BJ (cell line): ENCODE results near the gene CADM2. TPM values are rescaled to one million over a fixed set of nuclear protein-coding genes. Genes with fewer than 3 reads are reported as not detected.

ENCODE experiments used
- CTCF ChIA-PET: fragments of 350-600 bp; formaldehyde crosslinking; extraction: SDS; loops from one replicate; lab custom pipeline; 2021; ENCODE audit warnings: antibody characterized with exemption, inconsistent platforms; lab: Yijun Ruan, JAX
- POLR2A ChIA-PET: fragments of 300-600 bp; sonication (Branson Sonifier 250); formaldehyde crosslinking; extraction: SDS; loops from one replicate; lab custom pipeline; 2021; ENCODE audit warnings: antibody characterized with exemption; lab: Charles Lee
- DNase-seq: peaks from one replicate; pipeline ENCODE4 v3.0.0-alpha.2; 2011; ENCODE audit warnings: low read depth
- H3K27me3 ChIP-seq: 2 replicates; pipeline ENCODE4 v1.6.0; 2011; ENCODE audit warnings: low read length; ENCODE audit not compliant: control insufficient read depth, insufficient read depth
- H3K36me3 ChIP-seq: 2 replicates; pipeline ENCODE4 v1.5.1; 2011; ENCODE audit warnings: low read length; ENCODE audit not compliant: control insufficient read depth, insufficient read depth
- H3K4me3 ChIP-seq: 2 replicates; pipeline ENCODE4 v1.5.1; 2011; ENCODE audit warnings: low read depth, mild to moderate bottlenecking, control low read depth, low read length
- polyA plus RNA-seq: library from polyadenylated mRNA; depleted of rRNA; stranded (reverse); fragments of >200 nt; gene quantifications from 2 replicates; pipeline ENCODE4 v1.2.3, GENCODE V29; 2011
- small RNA-seq: library from RNA; depleted of rRNA; stranded (forward); fragments of <200 nt; gene quantifications from one replicate; pipeline ENCODE3, GENCODE V24; 2012; ENCODE audit warnings: low replicate concordance, low read depth; ENCODE audit not compliant: insufficient read length
- TF ChIP-seq, protein P1 (sequence below): IDR thresholded peaks from 2 replicates; pipeline ENCODE4 v1.5.1; 2011; ENCODE audit warnings: low read depth, mild to moderate bottlenecking, control low read depth, inconsistent platforms, low read length, moderate library complexity; ENCODE audit not compliant: insufficient read depth

The CADM2 gene
- polyA plus RNA-seq, 1 experiment: not detected

DNA sequence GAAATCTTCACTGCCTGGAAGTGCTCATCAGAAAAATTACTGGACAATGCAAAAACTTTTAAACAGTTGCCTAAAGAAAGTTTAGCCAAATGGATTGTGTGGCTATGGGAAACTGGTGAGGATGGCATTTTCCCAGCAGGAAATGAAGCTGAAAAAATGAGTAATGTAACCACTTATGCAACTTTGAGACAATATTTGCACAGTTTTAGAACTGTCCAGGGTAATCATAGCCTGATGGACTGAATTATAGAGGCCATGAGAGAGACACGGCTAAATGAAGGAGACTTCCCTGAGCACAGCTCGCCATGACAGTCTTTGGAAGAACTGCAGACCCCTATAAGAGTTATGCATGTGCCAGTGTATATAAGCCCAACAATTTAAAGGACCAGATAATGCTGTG, 1150.6 kb downstream of the CADM2 start:
- CTCF ChIA-PET: no interaction called here
- no peak overlapping the region for H3K4me3 ChIP-seq
- POLR2A ChIA-PET: no interaction called here

More for the DNA sequence above, 1150.6 kb downstream of the CADM2 start:
- Histone ChIP-seq H3K27me3 (no peaks in the 10 kb centered on the region), H3K36me3 (no peaks in the 10 kb centered on the region)
- DNase-seq: no peak
- TF ChIP-seq, protein P1, sequence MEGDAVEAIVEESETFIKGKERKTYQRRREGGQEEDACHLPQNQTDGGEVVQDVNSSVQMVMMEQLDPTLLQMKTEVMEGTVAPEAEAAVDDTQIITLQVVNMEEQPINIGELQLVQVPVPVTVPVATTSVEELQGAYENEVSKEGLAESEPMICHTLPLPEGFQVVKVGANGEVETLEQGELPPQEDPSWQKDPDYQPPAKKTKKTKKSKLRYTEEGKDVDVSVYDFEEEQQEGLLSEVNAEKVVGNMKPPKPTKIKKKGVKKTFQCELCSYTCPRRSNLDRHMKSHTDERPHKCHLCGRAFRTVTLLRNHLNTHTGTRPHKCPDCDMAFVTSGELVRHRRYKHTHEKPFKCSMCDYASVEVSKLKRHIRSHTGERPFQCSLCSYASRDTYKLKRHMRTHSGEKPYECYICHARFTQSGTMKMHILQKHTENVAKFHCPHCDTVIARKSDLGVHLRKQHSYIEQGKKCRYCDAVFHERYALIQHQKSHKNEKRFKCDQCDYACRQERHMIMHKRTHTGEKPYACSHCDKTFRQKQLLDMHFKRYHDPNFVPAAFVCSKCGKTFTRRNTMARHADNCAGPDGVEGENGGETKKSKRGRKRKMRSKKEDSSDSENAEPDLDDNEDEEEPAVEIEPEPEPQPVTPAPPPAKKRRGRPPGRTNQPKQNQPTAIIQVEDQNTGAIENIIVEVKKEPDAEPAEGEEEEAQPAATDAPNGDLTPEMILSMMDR: no peak

Small RNAs within 50 kb of the gene (small RNA-seq; reads per million reads assigned to genes)
- gene MIR5688: not detected
